ENCODE results near the gene ELN.
A peak's percentile ranks its signal among the peaks of the same experiment; 100 is the strongest.

The ELN gene

GRCh38 chr7:74026903-74027682, 880 bp upstream of the ELN start:
- ATAC-seq, result peak; percentile 83
- TF ChIP-seq ZFP30 (CRISPR knock-in tag; IDR thresholded peaks at IDR 0.05), result no peak
- TF ChIP-seq ZNF565 (CRISPR knock-in tag; conservative IDR thresholded peaks at IDR 0.05; ENCODE audit: low read depth), result no peak
- no peak for TF ChIP-seq TOX (CRISPR knock-in tag; IDR thresholded peaks at IDR 0.05; ENCODE audit: borderline replicate concordance)
- TF ChIP-seq GLIS3 (CRISPR knock-in tag; IDR thresholded peaks at IDR 0.05), result no peak
- no peak for TF ChIP-seq ARNTL (CRISPR knock-in tag; IDR thresholded peaks at IDR 0.05; ENCODE audit: borderline replicate concordance, low read depth)
- no peak for TF ChIP-seq SNAI2 (CRISPR knock-in tag; IDR thresholded peaks at IDR 0.05)
- TF ChIP-seq ESRRG (CRISPR knock-in tag; IDR thresholded peaks at IDR 0.05), result no peak
- peak; percentile 19; the same call in 1 of the 2 replicates for TF ChIP-seq ZNF8 (CRISPR knock-in tag; IDR thresholded peaks at IDR 0.05)
- TF ChIP-seq ZC3H10 (CRISPR knock-in tag; IDR thresholded peaks at IDR 0.05), result no peak
- TF ChIP-seq TCF4 (CRISPR knock-in tag; IDR thresholded peaks at IDR 0.05; ENCODE audit: borderline replicate concordance), result no peak
- TF ChIP-seq, protein P1, sequence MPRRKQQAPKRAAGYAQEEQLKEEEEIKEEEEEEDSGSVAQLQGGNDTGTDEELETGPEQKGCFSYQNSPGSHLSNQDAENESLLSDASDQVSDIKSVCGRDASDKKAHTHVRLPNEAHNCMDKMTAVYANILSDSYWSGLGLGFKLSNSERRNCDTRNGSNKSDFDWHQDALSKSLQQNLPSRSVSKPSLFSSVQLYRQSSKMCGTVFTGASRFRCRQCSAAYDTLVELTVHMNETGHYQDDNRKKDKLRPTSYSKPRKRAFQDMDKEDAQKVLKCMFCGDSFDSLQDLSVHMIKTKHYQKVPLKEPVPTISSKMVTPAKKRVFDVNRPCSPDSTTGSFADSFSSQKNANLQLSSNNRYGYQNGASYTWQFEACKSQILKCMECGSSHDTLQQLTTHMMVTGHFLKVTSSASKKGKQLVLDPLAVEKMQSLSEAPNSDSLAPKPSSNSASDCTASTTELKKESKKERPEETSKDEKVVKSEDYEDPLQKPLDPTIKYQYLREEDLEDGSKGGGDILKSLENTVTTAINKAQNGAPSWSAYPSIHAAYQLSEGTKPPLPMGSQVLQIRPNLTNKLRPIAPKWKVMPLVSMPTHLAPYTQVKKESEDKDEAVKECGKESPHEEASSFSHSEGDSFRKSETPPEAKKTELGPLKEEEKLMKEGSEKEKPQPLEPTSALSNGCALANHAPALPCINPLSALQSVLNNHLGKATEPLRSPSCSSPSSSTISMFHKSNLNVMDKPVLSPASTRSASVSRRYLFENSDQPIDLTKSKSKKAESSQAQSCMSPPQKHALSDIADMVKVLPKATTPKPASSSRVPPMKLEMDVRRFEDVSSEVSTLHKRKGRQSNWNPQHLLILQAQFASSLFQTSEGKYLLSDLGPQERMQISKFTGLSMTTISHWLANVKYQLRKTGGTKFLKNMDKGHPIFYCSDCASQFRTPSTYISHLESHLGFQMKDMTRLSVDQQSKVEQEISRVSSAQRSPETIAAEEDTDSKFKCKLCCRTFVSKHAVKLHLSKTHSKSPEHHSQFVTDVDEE (CRISPR knock-in tag; IDR thresholded peaks at IDR 0.05), result peak; percentile 42; the same call in 1 of the 2 replicates
- TF ChIP-seq PPARA (CRISPR knock-in tag; IDR thresholded peaks at IDR 0.05; ENCODE audit: borderline replicate concordance), result no peak
- TF ChIP-seq, protein P2, sequence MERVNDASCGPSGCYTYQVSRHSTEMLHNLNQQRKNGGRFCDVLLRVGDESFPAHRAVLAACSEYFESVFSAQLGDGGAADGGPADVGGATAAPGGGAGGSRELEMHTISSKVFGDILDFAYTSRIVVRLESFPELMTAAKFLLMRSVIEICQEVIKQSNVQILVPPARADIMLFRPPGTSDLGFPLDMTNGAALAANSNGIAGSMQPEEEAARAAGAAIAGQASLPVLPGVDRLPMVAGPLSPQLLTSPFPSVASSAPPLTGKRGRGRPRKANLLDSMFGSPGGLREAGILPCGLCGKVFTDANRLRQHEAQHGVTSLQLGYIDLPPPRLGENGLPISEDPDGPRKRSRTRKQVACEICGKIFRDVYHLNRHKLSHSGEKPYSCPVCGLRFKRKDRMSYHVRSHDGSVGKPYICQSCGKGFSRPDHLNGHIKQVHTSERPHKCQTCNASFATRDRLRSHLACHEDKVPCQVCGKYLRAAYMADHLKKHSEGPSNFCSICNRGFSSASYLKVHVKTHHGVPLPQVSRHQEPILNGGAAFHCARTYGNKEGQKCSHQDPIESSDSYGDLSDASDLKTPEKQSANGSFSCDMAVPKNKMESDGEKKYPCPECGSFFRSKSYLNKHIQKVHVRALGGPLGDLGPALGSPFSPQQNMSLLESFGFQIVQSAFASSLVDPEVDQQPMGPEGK (CRISPR knock-in tag; IDR thresholded peaks at IDR 0.05; ENCODE audit: borderline replicate concordance), result no peak
- no peak for TF ChIP-seq CSDC2 (CRISPR knock-in tag; IDR thresholded peaks at IDR 0.05)
- TF ChIP-seq ZNF70 (CRISPR knock-in tag; IDR thresholded peaks at IDR 0.05), result no peak
- TF ChIP-seq RARB (CRISPR knock-in tag; IDR thresholded peaks at IDR 0.05), result no peak
- TF ChIP-seq ISL1 (CRISPR knock-in tag; IDR thresholded peaks at IDR 0.05), result no peak
- TF ChIP-seq CSRNP3 (CRISPR knock-in tag; IDR thresholded peaks at IDR 0.05), result no peak
- TF ChIP-seq ZFP3 (CRISPR knock-in tag; IDR thresholded peaks at IDR 0.05), result peak; percentile 76; the same call in 1 of the 2 replicates
- no peak for TF ChIP-seq BACH2 (CRISPR knock-in tag; IDR thresholded peaks at IDR 0.05; ENCODE audit: borderline replicate concordance)
- TF ChIP-seq OSR1 (CRISPR knock-in tag; IDR thresholded peaks at IDR 0.05), result no peak
- TF ChIP-seq, protein P3, sequence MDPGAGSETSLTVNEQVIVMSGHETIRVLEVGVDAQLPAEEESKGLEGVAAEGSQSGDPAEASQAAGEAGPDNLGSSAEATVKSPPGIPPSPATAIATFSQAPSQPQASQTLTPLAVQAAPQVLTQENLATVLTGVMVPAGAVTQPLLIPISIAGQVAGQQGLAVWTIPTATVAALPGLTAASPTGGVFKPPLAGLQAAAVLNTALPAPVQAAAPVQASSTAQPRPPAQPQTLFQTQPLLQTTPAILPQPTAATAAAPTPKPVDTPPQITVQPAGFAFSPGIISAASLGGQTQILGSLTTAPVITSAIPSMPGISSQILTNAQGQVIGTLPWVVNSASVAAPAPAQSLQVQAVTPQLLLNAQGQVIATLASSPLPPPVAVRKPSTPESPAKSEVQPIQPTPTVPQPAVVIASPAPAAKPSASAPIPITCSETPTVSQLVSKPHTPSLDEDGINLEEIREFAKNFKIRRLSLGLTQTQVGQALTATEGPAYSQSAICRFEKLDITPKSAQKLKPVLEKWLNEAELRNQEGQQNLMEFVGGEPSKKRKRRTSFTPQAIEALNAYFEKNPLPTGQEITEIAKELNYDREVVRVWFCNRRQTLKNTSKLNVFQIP (CRISPR knock-in tag; IDR thresholded peaks at IDR 0.05; ENCODE audit: borderline replicate concordance, low read depth), result no peak
- no peak for TF ChIP-seq CREB5 (CRISPR knock-in tag; IDR thresholded peaks at IDR 0.05; ENCODE audit: low read depth)

DNA sequence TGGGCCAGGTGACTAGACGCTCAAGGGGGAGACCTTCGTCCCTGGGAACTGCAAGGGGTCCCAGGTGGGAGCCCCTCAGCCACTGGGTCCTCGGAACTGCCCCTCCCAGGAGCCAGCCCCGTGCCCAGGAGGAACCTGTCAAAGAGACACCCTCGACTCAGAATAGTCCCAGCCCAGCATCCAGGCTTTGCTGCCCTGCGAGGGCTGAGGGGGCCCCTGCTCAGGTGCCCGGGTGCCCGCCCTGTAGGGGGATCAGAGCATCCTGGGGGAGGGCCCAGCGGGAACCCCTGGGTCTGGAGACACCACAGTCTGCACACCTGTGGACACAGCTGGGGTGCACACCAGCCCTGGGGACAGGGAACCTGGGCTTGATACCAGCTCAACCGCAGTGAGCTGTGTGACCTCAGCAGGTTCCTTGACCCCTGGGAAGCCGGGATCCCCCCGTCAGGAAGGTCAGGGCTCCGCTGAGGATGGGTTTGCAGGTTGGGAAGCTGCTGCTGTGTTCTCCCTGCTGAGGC, 407 bp downstream of the ELN start:
- TF ChIP-seq ZNF70 (CRISPR knock-in tag; IDR thresholded peaks at IDR 0.05), result no peak
- no peak for TF ChIP-seq GLIS3 (CRISPR knock-in tag; IDR thresholded peaks at IDR 0.05)
- no peak for TF ChIP-seq ISL1 (CRISPR knock-in tag; IDR thresholded peaks at IDR 0.05)
- TF ChIP-seq CSRNP3 (CRISPR knock-in tag; IDR thresholded peaks at IDR 0.05), result no peak
- no peak for TF ChIP-seq TCF4 (CRISPR knock-in tag; IDR thresholded peaks at IDR 0.05; ENCODE audit: borderline replicate concordance)
- no peak for TF ChIP-seq BACH2 (CRISPR knock-in tag; IDR thresholded peaks at IDR 0.05; ENCODE audit: borderline replicate concordance)
- TF ChIP-seq ZNF8 (CRISPR knock-in tag; IDR thresholded peaks at IDR 0.05), result no peak
- TF ChIP-seq OSR1 (CRISPR knock-in tag; IDR thresholded peaks at IDR 0.05), result no peak
- no peak for TF ChIP-seq TOX (CRISPR knock-in tag; IDR thresholded peaks at IDR 0.05; ENCODE audit: borderline replicate concordance)
- no peak for TF ChIP-seq ESRRG (CRISPR knock-in tag; IDR thresholded peaks at IDR 0.05)
- TF ChIP-seq ZFP3 (CRISPR knock-in tag; IDR thresholded peaks at IDR 0.05), result no peak
- TF ChIP-seq ARNTL (CRISPR knock-in tag; IDR thresholded peaks at IDR 0.05; ENCODE audit: borderline replicate concordance, low read depth), result no peak
- TF ChIP-seq RARB (CRISPR knock-in tag; IDR thresholded peaks at IDR 0.05), result no peak
- no peak for TF ChIP-seq PPARA (CRISPR knock-in tag; IDR thresholded peaks at IDR 0.05; ENCODE audit: borderline replicate concordance)
- TF ChIP-seq ZNF565 (CRISPR knock-in tag; conservative IDR thresholded peaks at IDR 0.05; ENCODE audit: low read depth), result no peak
- no peak for TF ChIP-seq ZC3H10 (CRISPR knock-in tag; IDR thresholded peaks at IDR 0.05)
- TF ChIP-seq SNAI2 (CRISPR knock-in tag; IDR thresholded peaks at IDR 0.05), result no peak
- TF ChIP-seq ZFP30 (CRISPR knock-in tag; IDR thresholded peaks at IDR 0.05), result no peak
- ATAC-seq, result no peak
